ENCODE results near the gene GLIPR1. TPM values are rescaled to one million over a fixed set of nuclear protein-coding genes. Genes with fewer than 3 reads are reported as not detected.
A peak's percentile ranks its signal among the peaks of the same experiment; 100 is the strongest.

Gene GLIPR1
- total RNA-seq: 10 to 100 TPM; 96.1 to 99.8 TPM
- 100 to 1,000 TPM; 159 to 222 TPM for polyA plus RNA-seq

DNA sequence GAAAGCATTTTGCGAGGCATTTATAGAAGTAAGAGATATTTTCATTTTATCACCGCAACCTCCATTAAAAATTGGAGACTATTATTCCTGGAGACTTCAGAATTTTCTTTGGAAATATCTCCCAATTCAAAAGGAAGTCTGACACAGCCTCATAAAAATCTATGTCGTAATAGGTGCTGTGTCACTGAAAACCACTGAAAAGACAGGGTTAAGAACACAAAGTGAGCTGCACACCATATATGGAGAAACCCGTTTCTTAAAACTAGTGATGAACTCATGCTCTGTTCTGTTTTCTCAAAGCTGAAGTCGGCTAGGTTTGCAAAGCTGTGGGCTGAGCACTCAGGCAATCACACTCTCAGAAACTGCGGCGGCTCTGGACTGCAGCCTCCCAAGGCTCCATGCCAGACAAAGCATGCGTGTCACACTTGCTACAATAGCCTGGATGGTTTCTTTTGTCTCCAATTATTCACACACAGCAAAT, at the start of gene GLIPR1:
Gene GLIPR1, plus strand, starts transcription at position 287 of the 481 bp plus-strand sequence. Its CDS starts 126 bp downstream, at position 413.
- Histone ChIP-seq H3K4me3 (ENCODE audit: low read length in 2 of 2) (peak within 1 kb of the TSS; percentile 74 to 84), H3K27ac (ENCODE audit: low read depth, low read length) (peak within 1 kb of the TSS; percentile 72)

DNA sequence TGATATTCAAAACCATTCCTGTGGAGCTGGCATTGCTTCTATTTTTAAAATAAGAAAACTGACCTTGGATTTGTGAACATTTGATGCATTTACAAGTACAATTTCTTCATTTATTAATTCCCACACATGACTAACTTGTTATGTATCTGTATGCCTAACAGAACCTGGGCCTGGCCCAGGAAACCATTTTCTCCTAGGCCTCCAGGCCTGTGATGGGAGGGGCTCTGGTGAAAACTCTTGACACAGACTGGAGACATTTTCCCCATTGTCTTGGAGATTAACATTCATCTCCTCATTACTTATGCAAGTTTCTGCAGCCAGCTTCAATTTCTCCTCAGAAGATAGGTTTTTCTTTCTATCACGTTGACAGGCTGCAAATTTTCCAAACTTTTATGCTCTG, 47.6 kb upstream of the GLIPR1 start:
- ChIA-PET POLR2A (ENCODE audit: partially characterized antibody) (no interaction called here), CTCF (ENCODE audit: partially characterized antibody) (interaction anchor here (0.7 to 1.5 kb wide), 3 partner anchors 52 to 74 kb away, joined by 3 to 5 read pairs (median 4); no protein-coding TSS in a partner anchor)
- Mint-ChIP-seq H3K27ac (no peak overlapping the region), H3K9me3 (peaks cover 0 to 28% (median 20%) of the 10 kb centered on the region in 8 donors), H3K27me3 (no peaks in the 10 kb centered on the region), H3K4me3 (no peak overlapping the region), H3K36me3 (peaks cover 5 to 13% of the 10 kb centered on the region in 2 donors), H3K4me1 (peaks cover 3 to 6% (median 5%) of the 10 kb centered on the region in 4 donors)
- peaks cover 4% of the 10 kb centered on the region for H3K4me1 ChIP-seq (ENCODE audit: insufficient read depth, low read length)
- peaks cover 0 to 4% of the 10 kb centered on the region in 2 donors for H3K9me3 ChIP-seq (ENCODE audit: control insufficient read depth in 1 of 2, low read length in 2 of 2)
- H3K27ac ChIP-seq (ENCODE audit: low read depth, low read length): no peak overlapping the region
- H3K36me3 ChIP-seq (ENCODE audit: insufficient read depth, low read length): no peaks in the 10 kb centered on the region
- intact Hi-C loops (cut with micrococcal nuclease): no loop called here
- no peak for DNase-seq
- no peaks in the 10 kb centered on the region for H3K27me3 ChIP-seq (ENCODE audit: insufficient read depth, low read length)
- no peak overlapping the region for H3K4me3 ChIP-seq (ENCODE audit: low read length in 2 of 2)

More for the DNA sequence above, at the start of gene GLIPR1:
- Mint-ChIP-seq H3K36me3 (peaks cover 30 to 37% of the 10 kb centered on the region in 2 donors), H3K27ac (peak within 1 kb of the TSS; percentile 98 to 100 (median 99)), H3K27me3 (peaks cover 0 to 2% of the 10 kb centered on the region in 2 donors), H3K4me3 (peak within 1 kb of the TSS; percentile 92 to 99 (median 97)), H3K4me1 (peaks cover 60 to 85% (median 70%) of the 10 kb centered on the region in 4 donors), H3K9me3 (peaks cover 0 to 2% (median 0%) of the 10 kb centered on the region in 8 donors)
- Histone ChIP-seq H3K4me1 (ENCODE audit: insufficient read depth, low read length) (peaks cover 77% of the 10 kb centered on the region), H3K36me3 (ENCODE audit: insufficient read depth, low read length) (no peaks in the 10 kb centered on the region), H3K27me3 (ENCODE audit: insufficient read depth, low read length) (no peaks in the 10 kb centered on the region), H3K9me3 (ENCODE audit: control insufficient read depth in 1 of 2, low read length in 2 of 2) (no peaks in the 10 kb centered on the region)
- DNase-seq: peak; percentile 78 to 85 (median 83)
- ChIA-PET POLR2A (ENCODE audit: partially characterized antibody) (interaction anchor here (0.6 to 14.1 kb wide), 21 partner anchors 8 to 1079 kb away, joined by 3 to 204 read pairs (median 7); partner anchors contain the start of genes BBS10, GLIPR1L1, GLIPR1L2 and KRR1), CTCF (ENCODE audit: partially characterized antibody) (interaction anchor here (0.8 to 11.2 kb wide), 12 partner anchors 8 to 146 kb away, joined by 3 to 158 read pairs (median 8); partner anchors contain the start of genes GLIPR1L1, GLIPR1L2 and KRR1)
- intact Hi-C loops (cut with micrococcal nuclease): loop anchor here (1.0 to 2.0 kb wide), 8 partner anchors 18 to 604 kb away; partner anchors contain the start of genes GLIPR1L1, KRR1, NAP1L1 and PHLDA1

DNA sequence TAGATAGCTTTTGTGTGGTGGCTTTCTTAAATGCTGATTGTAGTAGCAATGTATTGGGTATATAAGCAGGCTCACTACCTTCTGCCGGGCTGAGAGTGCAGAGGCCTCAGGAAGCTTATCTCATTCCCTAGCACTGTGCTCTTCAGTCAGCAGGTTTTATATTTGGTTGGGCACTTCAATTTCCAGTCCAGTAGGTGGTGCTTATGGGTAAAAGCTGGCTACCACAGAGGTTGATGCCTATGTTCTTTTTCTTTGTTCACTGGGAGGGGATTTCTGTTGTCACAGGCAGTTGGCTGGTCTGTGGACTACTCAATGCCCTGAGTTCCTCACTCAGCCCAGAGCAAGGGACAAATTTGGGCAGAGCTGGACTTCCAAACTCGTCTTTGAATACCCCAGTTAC, 43.0 kb upstream of the GLIPR1 start:
- Histone ChIP-seq H3K9me3 (ENCODE audit: control insufficient read depth in 1 of 2, low read length in 2 of 2) (no peaks in the 10 kb centered on the region), H3K27ac (ENCODE audit: low read depth, low read length) (no peak overlapping the region), H3K4me1 (ENCODE audit: insufficient read depth, low read length) (peaks cover 13% of the 10 kb centered on the region), H3K27me3 (ENCODE audit: insufficient read depth, low read length) (no peaks in the 10 kb centered on the region), H3K36me3 (ENCODE audit: insufficient read depth, low read length) (no peaks in the 10 kb centered on the region), H3K4me3 (ENCODE audit: low read length in 2 of 2) (no peak overlapping the region)
- H3K4me3 Mint-ChIP-seq: peak overlapping the region in 2 of 8 donors; percentile 17 to 43
- H3K36me3 Mint-ChIP-seq: peaks cover 0 to 5% of the 10 kb centered on the region in 2 donors
- peak; percentile 43 to 61 (median 51) for DNase-seq
- CTCF ChIA-PET (ENCODE audit: partially characterized antibody): interaction anchor here (0.8 to 4.5 kb wide), 28 partner anchors 9 to 282 kb away, joined by 3 to 158 read pairs (median 7); partner anchors contain the start of genes GLIPR1, GLIPR1L1, GLIPR1L2 and KRR1
- POLR2A ChIA-PET (ENCODE audit: partially characterized antibody): interaction anchor here (1.1 to 2.6 kb wide), 9 partner anchors 19 to 648 kb away, joined by 3 to 27 read pairs (median 7); partner anchors contain the start of genes GLIPR1 and GLIPR1L2
- intact Hi-C loops (cut with micrococcal nuclease): loop anchor here (1.0 to 5.0 kb wide), 6 partner anchors 43 to 595 kb away; partner anchors contain the start of genes CAPS2, GLIPR1, GLIPR1L1 and GLIPR1L2
- peaks cover 0 to 8% (median under 1%) of the 10 kb centered on the region in 8 donors for H3K9me3 Mint-ChIP-seq
- H3K27me3 Mint-ChIP-seq: no peaks in the 10 kb centered on the region
- H3K4me1 Mint-ChIP-seq: peaks cover 11 to 17% (median 15%) of the 10 kb centered on the region in 4 donors
- H3K27ac Mint-ChIP-seq: peak overlapping the region in 5 of 7 donors; percentile 52 to 91 (median 57)

DNA sequence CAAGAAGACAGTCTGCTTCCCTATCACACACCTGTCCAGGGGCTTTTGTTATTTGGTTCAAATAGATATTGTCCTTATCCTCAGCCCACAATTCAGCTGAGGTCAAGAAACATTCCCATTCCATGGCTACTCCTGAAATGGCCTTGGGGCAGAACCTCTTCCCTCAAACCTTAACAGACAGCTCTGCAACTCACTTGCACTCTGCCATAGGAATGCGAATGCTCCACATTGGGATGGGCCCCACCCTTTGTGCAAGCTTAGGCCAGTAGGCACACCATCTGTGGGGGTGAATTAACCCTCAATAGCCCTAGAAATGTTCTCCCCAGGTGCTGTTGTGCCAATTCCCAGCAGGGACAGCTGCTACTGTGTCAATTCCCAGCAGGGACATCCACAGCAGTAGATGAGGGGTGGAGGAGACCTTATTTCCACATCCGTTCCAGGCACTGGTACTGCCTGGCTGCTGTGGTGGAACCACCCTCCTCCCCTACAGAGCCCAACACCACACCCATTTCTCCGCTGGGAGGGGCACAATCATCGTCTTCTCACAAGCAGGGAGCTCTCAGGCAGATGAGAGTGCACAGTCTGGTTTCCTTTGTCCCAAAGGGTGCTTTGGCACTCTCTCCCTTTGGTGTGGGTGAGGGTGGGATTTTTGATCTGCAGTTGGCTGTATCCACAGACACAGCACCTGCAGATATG, 42.3 kb upstream of the GLIPR1 start:
- peaks cover 0 to 5% of the 10 kb centered on the region in 2 donors for H3K36me3 Mint-ChIP-seq
- CTCF ChIA-PET (ENCODE audit: partially characterized antibody): interaction anchor here (0.7 to 4.5 kb wide), 25 partner anchors 8 to 281 kb away, joined by 3 to 158 read pairs (median 8); partner anchors contain the start of genes GLIPR1, GLIPR1L1, GLIPR1L2 and KRR1
- H3K9me3 Mint-ChIP-seq: peaks cover 0 to 8% (median under 1%) of the 10 kb centered on the region in 8 donors
- intact Hi-C loops (cut with micrococcal nuclease): loop anchor here (2.0 to 5.0 kb wide), 4 partner anchors 19 to 594 kb away; partner anchors contain the start of genes CAPS2, GLIPR1L1, GLIPR1L2 and PHLDA1
- Histone ChIP-seq H3K27ac (ENCODE audit: low read depth, low read length) (no peak overlapping the region), H3K4me1 (ENCODE audit: insufficient read depth, low read length) (peaks cover 13% of the 10 kb centered on the region), H3K36me3 (ENCODE audit: insufficient read depth, low read length) (no peaks in the 10 kb centered on the region), H3K27me3 (ENCODE audit: insufficient read depth, low read length) (no peaks in the 10 kb centered on the region), H3K4me3 (ENCODE audit: low read length in 2 of 2) (no peak overlapping the region), H3K9me3 (ENCODE audit: control insufficient read depth in 1 of 2, low read length in 2 of 2) (no peaks in the 10 kb centered on the region)
- DNase-seq: peak; percentile 22 to 53 (median 35)
- peaks cover 11 to 17% (median 15%) of the 10 kb centered on the region in 4 donors for H3K4me1 Mint-ChIP-seq
- POLR2A ChIA-PET (ENCODE audit: partially characterized antibody): interaction anchor here (0.8 to 2.6 kb wide), 11 partner anchors 18 to 647 kb away, joined by 3 to 27 read pairs (median 6); partner anchors contain the start of genes GLIPR1, GLIPR1L1, GLIPR1L2 and KRR1
- peak overlapping the region in 1 of 8 donors; percentile 43 for H3K4me3 Mint-ChIP-seq
- peaks cover 0 to 3% of the 10 kb centered on the region in 2 donors for H3K27me3 Mint-ChIP-seq
- H3K27ac Mint-ChIP-seq: peak overlapping the region in 3 of 7 donors; percentile 64 to 91 (median 87)

DNA sequence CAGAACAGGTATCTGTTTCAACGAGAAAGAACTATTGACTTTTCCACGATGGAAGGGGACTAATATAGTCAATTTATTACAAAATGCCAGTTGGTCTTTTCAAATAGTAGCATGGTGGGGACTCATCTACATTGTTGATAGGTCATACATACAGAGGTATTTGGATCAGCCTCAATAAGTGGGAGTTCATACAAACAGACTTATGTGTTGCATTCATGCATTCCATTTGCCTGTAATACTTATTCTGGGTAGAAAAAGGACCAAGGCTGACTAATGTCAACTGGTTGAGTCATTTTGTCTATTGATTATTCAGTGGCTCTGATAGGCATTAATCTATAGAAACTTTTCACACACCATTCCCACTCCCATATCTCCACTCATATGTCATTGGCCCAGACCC, 41.5 kb upstream of the GLIPR1 start:
- no peak overlapping the region for H3K4me3 Mint-ChIP-seq
- peaks cover 13% of the 10 kb centered on the region for H3K4me1 ChIP-seq (ENCODE audit: insufficient read depth, low read length)
- intact Hi-C loops (cut with micrococcal nuclease): loop anchor here (2.0 to 5.0 kb wide), 4 partner anchors 18 to 593 kb away; partner anchors contain the start of genes CAPS2, GLIPR1L1, GLIPR1L2 and PHLDA1
- H3K36me3 ChIP-seq (ENCODE audit: insufficient read depth, low read length): no peaks in the 10 kb centered on the region
- no peak overlapping the region for H3K4me3 ChIP-seq (ENCODE audit: low read length in 2 of 2)
- H3K4me1 Mint-ChIP-seq: peaks cover 11 to 17% (median 15%) of the 10 kb centered on the region in 4 donors
- H3K27me3 ChIP-seq (ENCODE audit: insufficient read depth, low read length): no peaks in the 10 kb centered on the region
- ChIA-PET POLR2A (ENCODE audit: partially characterized antibody) (interaction anchor here (0.8 to 2.6 kb wide), 7 partner anchors 17 to 105 kb away, joined by 3 to 27 read pairs (median 6); partner anchors contain the start of genes GLIPR1, GLIPR1L1, GLIPR1L2 and KRR1), CTCF (ENCODE audit: partially characterized antibody) (interaction anchor here (0.7 to 4.5 kb wide), 8 partner anchors 30 to 107 kb away, joined by 3 to 158 read pairs (median 14); partner anchors contain the start of genes GLIPR1, GLIPR1L1 and GLIPR1L2)
- no peak overlapping the region for H3K27ac Mint-ChIP-seq
- H3K27me3 Mint-ChIP-seq: peaks cover 0 to 3% of the 10 kb centered on the region in 2 donors
- DNase-seq: no peak
- peaks cover 0 to 8% (median under 1%) of the 10 kb centered on the region in 8 donors for H3K9me3 Mint-ChIP-seq
- no peaks in the 10 kb centered on the region for H3K9me3 ChIP-seq (ENCODE audit: control insufficient read depth in 1 of 2, low read length in 2 of 2)
- peaks cover 0 to 5% of the 10 kb centered on the region in 2 donors for H3K36me3 Mint-ChIP-seq
- no peak overlapping the region for H3K27ac ChIP-seq (ENCODE audit: low read depth, low read length)

DNA sequence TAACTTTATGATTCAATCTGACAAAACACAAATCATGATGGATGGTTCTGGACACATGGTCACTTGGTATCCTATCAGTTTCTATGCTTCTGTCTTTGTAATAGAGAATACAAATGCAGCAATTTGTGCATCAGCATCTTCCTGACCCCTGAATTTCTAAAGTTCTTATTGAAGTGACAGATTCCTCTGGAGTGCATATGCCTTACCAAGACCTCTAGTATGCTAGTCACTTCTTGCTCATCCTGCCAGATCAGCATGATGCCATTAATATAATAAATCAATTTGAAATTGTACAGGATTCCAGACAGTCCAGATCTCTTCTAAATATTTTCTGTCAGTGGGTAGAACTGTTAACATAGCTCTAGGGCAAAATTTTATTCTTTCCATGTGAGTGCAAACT, 40.6 kb upstream of the GLIPR1 start:
- Mint-ChIP-seq H3K9me3 (peaks cover 0 to 8% (median under 1%) of the 10 kb centered on the region in 8 donors), H3K4me1 (peaks cover 11 to 17% (median 15%) of the 10 kb centered on the region in 4 donors), H3K27ac (peak overlapping the region in 1 of 7 donors; percentile 61), H3K27me3 (peaks cover 0 to 3% of the 10 kb centered on the region in 2 donors), H3K4me3 (no peak overlapping the region), H3K36me3 (peaks cover 0 to 5% of the 10 kb centered on the region in 2 donors)
- Histone ChIP-seq H3K27ac (ENCODE audit: low read depth, low read length) (no peak overlapping the region), H3K27me3 (ENCODE audit: insufficient read depth, low read length) (no peaks in the 10 kb centered on the region), H3K9me3 (ENCODE audit: control insufficient read depth in 1 of 2, low read length in 2 of 2) (no peaks in the 10 kb centered on the region), H3K4me1 (ENCODE audit: insufficient read depth, low read length) (peaks cover 13% of the 10 kb centered on the region), H3K36me3 (ENCODE audit: insufficient read depth, low read length) (no peaks in the 10 kb centered on the region), H3K4me3 (ENCODE audit: low read length in 2 of 2) (no peak overlapping the region)
- CTCF ChIA-PET (ENCODE audit: partially characterized antibody): interaction anchor here (1.2 to 4.5 kb wide), 2 partner anchors 41 to 48 kb away, joined by 4 to 158 read pairs; partner anchors contain the start of gene GLIPR1
- POLR2A ChIA-PET (ENCODE audit: partially characterized antibody): no interaction called here
- intact Hi-C loops (cut with micrococcal nuclease): loop anchor here (2.0 to 5.0 kb wide), 4 partner anchors 17 to 592 kb away; partner anchors contain the start of genes CAPS2, GLIPR1L1, GLIPR1L2 and PHLDA1
- no peak for DNase-seq
